PC-3 (cell line): ENCODE results near the gene RHOBTB3. TPM values are rescaled to one million over a fixed set of nuclear protein-coding genes. Genes with fewer than 3 reads are reported as not detected.

Source experiments
- ATAC-seq: fragments of 200-7000 bp; cut with Tn5 transposase; 2 replicates; pipeline ENCODE4 v1.9.1; 2020; ENCODE audit warnings: mild to moderate bottlenecking, moderate library complexity
- BruUV-seq: library from RNA; stranded (reverse); fragments of 400-500 nt; replicated peaks from 2 replicates; lab custom pipeline; 2021; lab: Mats Ljungman, UMichigan
- CTCF ChIA-PET: fragments of 300-600 bp; sonication (Branson Sonifier 250); formaldehyde crosslinking; loops from one replicate; lab custom pipeline; 2022; ENCODE audit warnings: antibody characterized with exemption; lab: Charles Lee
- POLR2A ChIA-PET: fragments of 300-600 bp; sonication (Branson Sonifier 250); formaldehyde crosslinking; loops from one replicate; lab custom pipeline; 2022; ENCODE audit warnings: antibody characterized with exemption; ENCODE audit not compliant: unreplicated experiment; lab: Charles Lee
- DNase-seq: peaks from one replicate; pipeline ENCODE4 v3.0.0-alpha.2; 2015
- H2AFZ ChIP-seq: fragments of 300-600 bp; sonication (generic); 2 replicates; pipeline ENCODE4 v1.6.0; 2016; ENCODE audit warnings: antibody characterized with exemption, low read length
- H3F3A ChIP-seq: fragments of 300-600 bp; sonication (generic); one replicate; pipeline ENCODE4 v1.6.0; 2017; ENCODE audit warnings: antibody characterized with exemption, low read length, control low read depth, mild to moderate bottlenecking; ENCODE audit not compliant: unreplicated experiment
- H3K27ac ChIP-seq: fragments of 300-600 bp; sonication (generic); 2 replicates; pipeline ENCODE4 v1.5.1; 2016; ENCODE audit warnings: mild to moderate bottlenecking, low read length
- H3K27me3 ChIP-seq: fragments of 300-600 bp; sonication (generic); 2 replicates; pipeline ENCODE4 v1.6.1; 2016; ENCODE audit warnings: low read length, mixed read lengths
- H3K36me3 ChIP-seq: fragments of 300-600 bp; sonication (generic); 2 replicates; pipeline ENCODE4 v1.6.1; 2016; ENCODE audit warnings: low read depth, mixed run types, low read length, mixed read lengths
- H3K4me1 ChIP-seq: fragments of 300-600 bp; sonication (generic); 2 replicates; pipeline ENCODE4 v1.5.1; 2016; ENCODE audit warnings: low read length; ENCODE audit not compliant: insufficient read depth
- H3K4me2 ChIP-seq: fragments of 300-600 bp; sonication (generic); 2 replicates; pipeline ENCODE4 v1.6.0; 2016; ENCODE audit warnings: low read length
- H3K4me3 ChIP-seq: fragments of 300-600 bp; sonication (generic); 2 replicates; pipeline ENCODE4 v1.5.1; 2016; ENCODE audit warnings: mild to moderate bottlenecking, low read length, mixed read lengths
- H3K79me2 ChIP-seq: fragments of 300-600 bp; sonication (generic); 2 replicates; pipeline ENCODE4 v1.6.1; 2017; ENCODE audit warnings: low read length, mixed read lengths
- H3K9ac ChIP-seq: fragments of 300-600 bp; sonication (generic); 2 replicates; pipeline ENCODE4 v1.6.0; 2016; ENCODE audit warnings: mild to moderate bottlenecking, low read length
- H3K9me2 ChIP-seq: fragments of 300-600 bp; sonication (generic); replicated peaks from 2 replicates; pipeline ENCODE4 v1.6.1; 2016; ENCODE audit warnings: mixed run types, low read length, mixed read lengths
- H3K9me3 ChIP-seq: fragments of 300-600 bp; sonication (generic); 2 replicates; pipeline ENCODE4 v1.6.1; 2016; ENCODE audit warnings: low read length, mixed read lengths
- H4K20me1 ChIP-seq: fragments of 300-600 bp; sonication (generic); 2 replicates; pipeline ENCODE4 v1.6.1; 2016; ENCODE audit warnings: low read length, mixed read lengths
- EZH2 ChIP-seq: fragments of 300-600 bp; sonication (generic); IDR thresholded peaks from one replicate; pipeline ENCODE4 v1.6.1; 2017; ENCODE audit warnings: antibody characterized with exemption, mild to moderate bottlenecking, low read length; ENCODE audit not compliant: unreplicated experiment
- EZH2phosphoT487 ChIP-seq: fragments of 300-600 bp; sonication (generic); IDR thresholded peaks from 2 replicates; pipeline ENCODE4 v1.6.1; 2018; ENCODE audit warnings: mild to moderate bottlenecking, antibody characterized with exemption, low read length, borderline replicate concordance
- intact Hi-C: fragments of 100-400 bp; cut with micrococcal nuclease; formaldehyde crosslinking; loops from 2 replicates; pipeline ENCODE4 v1.9.0; 2023
- total RNA-seq: library from RNA; depleted of rRNA; stranded (reverse); fragments of >200 nt; gene quantifications from 2 replicates; pipeline ENCODE4 v1.2.3, GENCODE V29; 2014
- TF ChIP-seq, protein P1 (sequence below): fragments of 300-600 bp; sonication (generic); conservative IDR thresholded peaks from 2 replicates; pipeline ENCODE4 v1.5.1; 2017; ENCODE audit warnings: antibody characterized with exemption, low read depth, mild to moderate bottlenecking, low read length

Gene RHOBTB3
- total RNA-seq, 1 experiment from 2014 or later: 16.3 TPM

DNA sequence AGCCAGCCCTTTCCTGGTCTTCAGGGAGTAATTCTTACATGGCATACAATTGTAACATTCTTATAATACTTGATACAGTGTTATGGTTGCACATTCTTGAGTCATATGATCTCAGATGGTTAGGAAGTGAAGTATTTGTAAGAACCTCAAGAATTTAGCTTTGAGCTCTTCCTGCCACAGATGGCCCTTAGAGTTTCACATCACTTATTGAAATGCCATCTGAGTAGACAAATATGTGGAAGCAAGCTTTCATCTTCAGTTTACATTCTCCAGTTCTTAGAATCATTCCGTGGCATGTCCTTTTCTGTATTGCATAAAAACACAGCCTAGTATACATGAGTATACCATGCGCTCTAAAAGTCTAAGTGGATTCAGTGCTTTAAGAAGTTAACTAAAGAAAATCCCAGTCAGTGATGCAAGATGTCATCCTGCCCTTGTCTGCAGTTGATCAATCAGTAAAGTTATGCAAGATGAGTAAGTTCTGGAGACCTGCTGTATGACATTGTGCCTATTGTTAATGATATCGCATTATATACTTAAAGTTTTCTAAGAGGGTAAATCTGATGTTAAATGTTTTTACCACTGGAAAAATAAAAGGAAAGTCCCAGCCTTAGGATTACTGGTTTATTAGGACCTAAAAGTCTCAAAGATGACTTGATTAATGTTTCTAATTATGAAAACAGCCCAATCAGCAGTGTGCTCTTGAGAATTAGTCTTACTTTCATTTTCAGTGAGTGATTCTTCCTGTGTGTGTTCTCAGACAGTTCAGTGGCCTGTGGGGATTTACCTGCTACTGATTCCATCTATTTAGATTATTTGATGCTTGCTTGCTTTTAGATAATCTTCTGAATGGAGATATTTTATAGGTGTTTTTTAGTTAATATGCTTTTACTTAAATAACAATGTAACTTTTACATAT lies 29.4 kb downstream of the RHOBTB3 start:
- no peak for TF ChIP-seq EZH2
- TF ChIP-seq EZH2phosphoT487: no peak
- TF ChIP-seq, protein P1, sequence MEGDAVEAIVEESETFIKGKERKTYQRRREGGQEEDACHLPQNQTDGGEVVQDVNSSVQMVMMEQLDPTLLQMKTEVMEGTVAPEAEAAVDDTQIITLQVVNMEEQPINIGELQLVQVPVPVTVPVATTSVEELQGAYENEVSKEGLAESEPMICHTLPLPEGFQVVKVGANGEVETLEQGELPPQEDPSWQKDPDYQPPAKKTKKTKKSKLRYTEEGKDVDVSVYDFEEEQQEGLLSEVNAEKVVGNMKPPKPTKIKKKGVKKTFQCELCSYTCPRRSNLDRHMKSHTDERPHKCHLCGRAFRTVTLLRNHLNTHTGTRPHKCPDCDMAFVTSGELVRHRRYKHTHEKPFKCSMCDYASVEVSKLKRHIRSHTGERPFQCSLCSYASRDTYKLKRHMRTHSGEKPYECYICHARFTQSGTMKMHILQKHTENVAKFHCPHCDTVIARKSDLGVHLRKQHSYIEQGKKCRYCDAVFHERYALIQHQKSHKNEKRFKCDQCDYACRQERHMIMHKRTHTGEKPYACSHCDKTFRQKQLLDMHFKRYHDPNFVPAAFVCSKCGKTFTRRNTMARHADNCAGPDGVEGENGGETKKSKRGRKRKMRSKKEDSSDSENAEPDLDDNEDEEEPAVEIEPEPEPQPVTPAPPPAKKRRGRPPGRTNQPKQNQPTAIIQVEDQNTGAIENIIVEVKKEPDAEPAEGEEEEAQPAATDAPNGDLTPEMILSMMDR: no peak
- Histone ChIP-seq H3K4me1 (peaks cover 35% of the 10 kb centered on the region), H3K9me2 (no peaks in the 10 kb centered on the region), H3K27ac (peak overlapping the region; percentile 40; the same call in 1 of the 2 replicates), H3K4me2 (peak overlapping the region; percentile 24), H3K79me2 (no peaks in the 10 kb centered on the region), H3K27me3 (no peaks in the 10 kb centered on the region), H3F3A (no peaks in the 10 kb centered on the region), H3K36me3 (no peaks in the 10 kb centered on the region), H2AFZ (no peak overlapping the region), H3K9me3 (no peaks in the 10 kb centered on the region), H4K20me1 (no peaks in the 10 kb centered on the region), H3K4me3 (no peak overlapping the region), H3K9ac (no peak overlapping the region)
- intact Hi-C loops: loop anchor here (2.0 kb wide), 1 partner anchor 30 kb away; the partner anchor contains the start of gene RHOBTB3
- CTCF ChIA-PET: no interaction called here
- ATAC-seq (peak; percentile 64), DNase-seq (peak; percentile 49)
- no TSS peak for BruUV-seq
- POLR2A ChIA-PET: no interaction called here

DNA sequence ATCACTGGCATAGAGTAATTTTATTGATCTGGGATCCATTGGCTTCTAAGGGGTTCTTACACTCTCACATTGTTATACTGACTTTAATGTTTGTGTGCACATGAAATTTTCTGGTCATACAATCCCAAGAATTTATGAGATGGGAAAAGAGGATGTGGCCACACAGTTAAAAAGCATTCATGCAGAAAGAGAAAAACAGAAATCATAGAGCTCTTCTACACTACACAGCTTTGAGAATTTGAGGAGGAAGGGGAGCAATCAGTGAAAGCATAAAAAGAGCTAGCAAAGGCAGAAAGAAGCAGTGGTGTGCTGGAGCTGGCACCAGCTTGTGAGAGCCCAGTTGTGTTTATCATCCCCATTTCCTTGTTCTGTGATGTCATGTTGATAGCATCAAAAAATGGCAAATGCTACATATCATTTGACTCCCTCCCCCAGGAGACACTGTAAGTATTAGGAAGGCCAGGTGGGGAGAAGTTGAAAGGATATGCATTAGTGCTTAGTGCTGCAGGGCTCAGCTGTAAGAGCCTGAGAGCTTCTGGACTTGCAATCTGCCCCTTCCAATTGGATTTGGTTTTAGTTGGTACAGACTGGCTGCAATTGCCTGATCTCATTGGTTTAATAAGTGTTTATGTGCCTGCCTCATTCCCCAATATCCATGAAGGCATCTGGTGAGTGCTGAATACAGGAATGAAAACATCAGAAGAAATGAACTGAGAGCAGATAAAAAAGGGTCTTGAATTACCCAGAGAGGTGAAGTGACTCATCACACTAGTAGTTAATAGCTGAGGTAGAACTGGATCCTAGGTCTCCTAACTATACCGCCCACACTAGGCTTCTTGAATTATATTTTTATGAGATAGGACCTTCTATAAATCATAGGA lies 30.9 kb downstream of the RHOBTB3 start:
- peaks cover 35% of the 10 kb centered on the region for H3K4me1 ChIP-seq
- no TSS peak for BruUV-seq
- no peak overlapping the region for H3K9ac ChIP-seq
- no peaks in the 10 kb centered on the region for H3K27me3 ChIP-seq
- H3K4me3 ChIP-seq: no peak overlapping the region
- ChIA-PET CTCF (interaction anchor here (0.6 kb wide), 1 partner anchor 82 kb away, joined by 9 read pairs; no protein-coding TSS in a partner anchor), POLR2A (no interaction called here)
- H3K9me2 ChIP-seq: no peaks in the 10 kb centered on the region
- DNase-seq (peak; percentile 49), ATAC-seq (peak; percentile 60)
- intact Hi-C loops: loop anchor here (2.0 kb wide), 1 partner anchor 31 kb away; the partner anchor contains the start of gene RHOBTB3
- TF ChIP-seq, protein P1: no peak
- TF ChIP-seq EZH2phosphoT487 (no peak), EZH2 (no peak)
- no peaks in the 10 kb centered on the region for H3K9me3 ChIP-seq
- H2AFZ ChIP-seq: no peak overlapping the region
- H3K36me3 ChIP-seq: no peaks in the 10 kb centered on the region
- H4K20me1 ChIP-seq: no peaks in the 10 kb centered on the region
- H3F3A ChIP-seq: no peaks in the 10 kb centered on the region
- no peak overlapping the region for H3K27ac ChIP-seq
- no peaks in the 10 kb centered on the region for H3K79me2 ChIP-seq
- peak overlapping the region; percentile 25 for H3K4me2 ChIP-seq
